SJCRH30 (cell line): ENCODE results near the gene ERGIC1. TPM values are rescaled to one million over a fixed set of nuclear protein-coding genes. Genes with fewer than 3 reads are reported as not detected.

Source experiments
- DNase-seq, 2 experiments: peaks; one replicate each; pipeline ENCODE4 v3.0.0-alpha.2; 2015 to 2020
- H3K27ac ChIP-seq: fragments of 250-450 bp; sonication (Bioruptor Pico); 2 replicates; pipeline ENCODE4 v1.5.1; 2020; ENCODE audit warnings: mild to moderate bottlenecking, moderate library complexity
- H3K27me3 ChIP-seq: fragments of 250-450 bp; sonication (Bioruptor Pico); 2 replicates; pipeline ENCODE4 v1.5.1; 2020; ENCODE audit warnings: mild to moderate bottlenecking, moderate library complexity
- H3K36me3 ChIP-seq: fragments of 250-450 bp; sonication (Bioruptor Pico); 2 replicates; pipeline ENCODE4 v1.5.1; 2020; ENCODE audit warnings: mild to moderate bottlenecking, moderate library complexity
- H3K4me1 ChIP-seq: fragments of 250-450 bp; sonication (Bioruptor Pico); 2 replicates; pipeline ENCODE4 v1.5.1; 2020; ENCODE audit warnings: mild to moderate bottlenecking, moderate library complexity
- H3K4me3 ChIP-seq: fragments of 250-450 bp; sonication (Bioruptor Pico); 2 replicates; pipeline ENCODE4 v1.5.1; 2020; ENCODE audit warnings: mild to moderate bottlenecking, moderate library complexity
- H3K9me3 ChIP-seq: fragments of 250-450 bp; sonication (Bioruptor Pico); replicated peaks from 2 replicates; pipeline ENCODE4 v1.5.1; 2020; ENCODE audit warnings: mild to moderate bottlenecking, moderate library complexity
- total RNA-seq: library from RNA; depleted of rRNA; stranded (reverse); fragments of >200 nt; shearing (Covaris generic); gene quantifications from 2 replicates; pipeline ENCODE4 v1.2.3, GENCODE V29; 2014

The ERGIC1 gene
- total RNA-seq, 1 experiment from 2014 or later = 83.4 TPM

GRCh38 chr5:172973931-172974330, 139.9 kb downstream of the ERGIC1 start:
- Histone ChIP-seq H3K27me3 (no peaks in the 10 kb centered on the region), H3K4me3 (no peak overlapping the region), H3K9me3 (no peaks in the 10 kb centered on the region), H3K4me1 (peaks cover 17% of the 10 kb centered on the region), H3K36me3 (peaks cover 2% of the 10 kb centered on the region; the same call in 1 of the 2 replicates), H3K27ac (peak overlapping the region; percentile 8; the same call in 1 of the 2 replicates)
- peak in 1 of 2 experiments; percentile 29 for DNase-seq

DNA sequence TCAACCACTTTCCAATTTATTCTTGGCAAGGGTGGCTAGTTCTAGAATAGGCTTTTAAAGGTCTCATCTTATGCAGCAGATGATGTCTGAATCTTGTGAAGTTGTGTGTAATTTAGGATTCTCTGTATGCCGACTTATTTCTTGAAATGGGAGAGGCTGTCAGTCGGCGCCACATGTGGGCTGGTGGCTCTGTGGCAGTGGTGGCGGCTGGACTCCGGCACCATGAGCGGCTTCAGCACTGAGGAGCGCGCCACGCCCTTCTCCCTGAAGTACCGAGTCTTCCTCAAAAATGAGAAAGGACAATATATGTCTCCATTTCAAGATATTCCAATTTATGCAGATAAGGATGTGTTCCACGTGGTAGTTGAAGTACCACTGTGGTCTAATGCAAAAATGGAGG, 141.2 kb downstream of the ERGIC1 start:
- Histone ChIP-seq H3K36me3 (peaks cover under 1% of the 10 kb centered on the region; the same call in 1 of the 2 replicates), H3K9me3 (no peaks in the 10 kb centered on the region), H3K4me3 (no peak overlapping the region), H3K4me1 (peaks cover 17% of the 10 kb centered on the region), H3K27ac (no peak overlapping the region), H3K27me3 (no peaks in the 10 kb centered on the region)
- no peak for DNase-seq

GRCh38 chr5:172979778-172980177, 145.7 kb downstream of the ERGIC1 start:
- H3K27ac ChIP-seq = no peak overlapping the region

GRCh38 chr5:172981931-172982330, 147.9 kb downstream of the ERGIC1 start:
- peaks cover 12% of the 10 kb centered on the region for H3K36me3 ChIP-seq
- H3K4me3 ChIP-seq = no peak overlapping the region
- no peaks in the 10 kb centered on the region for H3K9me3 ChIP-seq

More at GRCh38 chr5:172979778-172980177, 145.7 kb downstream of the ERGIC1 start:
- Histone ChIP-seq H3K4me3 (no peak overlapping the region), H3K4me1 (no peaks in the 10 kb centered on the region), H3K36me3 (no peaks in the 10 kb centered on the region), H3K27me3 (no peaks in the 10 kb centered on the region), H3K9me3 (no peaks in the 10 kb centered on the region)
- DNase-seq = no peak

DNA sequence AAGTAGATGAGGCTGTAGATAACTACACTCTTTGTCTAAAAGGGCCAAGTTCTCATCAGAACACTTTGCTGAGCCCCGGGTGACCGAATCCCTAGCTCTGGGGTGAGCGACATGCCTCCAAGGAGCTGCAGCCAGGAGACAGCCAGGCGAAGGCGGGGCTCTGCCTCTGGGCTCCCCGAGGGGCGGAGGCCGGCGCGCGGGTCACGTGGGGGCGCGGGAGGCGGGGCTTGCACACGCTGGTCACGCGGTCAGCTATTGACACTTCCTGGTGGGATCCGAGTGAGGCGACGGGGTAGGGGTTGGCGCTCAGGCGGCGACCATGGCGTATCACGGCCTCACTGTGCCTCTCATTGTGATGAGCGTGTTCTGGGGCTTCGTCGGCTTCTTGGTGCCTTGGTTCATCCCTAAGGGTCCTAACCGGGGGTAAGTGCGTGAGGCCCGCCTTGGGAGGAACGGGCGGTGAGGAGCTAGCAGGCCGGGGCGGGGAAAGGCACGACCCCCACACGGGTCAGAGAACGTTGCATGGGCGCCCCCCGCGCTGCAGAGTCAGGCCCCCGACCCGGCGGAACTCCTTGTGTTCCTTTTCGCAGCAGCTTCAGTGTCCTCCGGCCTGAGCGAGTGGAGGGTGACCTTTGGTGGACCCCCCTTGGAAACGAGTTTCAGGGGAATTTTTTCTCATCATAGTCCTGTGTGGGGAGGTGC, 149.6 kb downstream of the ERGIC1 start, which contains the start of gene ATP6V0E1:
Gene ATP6V0E1 (plus strand): TSS at position 230 of the 702 bp plus-strand sequence. CDS start 90 bp downstream, at position 320.
- H3K36me3 ChIP-seq = peaks cover 16% of the 10 kb centered on the region
- peak within 1 kb of the TSS; percentile 50 for H3K27ac ChIP-seq
- no peaks in the 10 kb centered on the region for H3K27me3 ChIP-seq
- H3K9me3 ChIP-seq = no peaks in the 10 kb centered on the region
- H3K4me1 ChIP-seq = peaks cover 3% of the 10 kb centered on the region; the same call in 1 of the 2 replicates
- peak within 1 kb of the TSS; percentile 77 for H3K4me3 ChIP-seq
- DNase-seq = peak; percentile 96 to 97

More at GRCh38 chr5:172981931-172982330, 147.9 kb downstream of the ERGIC1 start:
- H3K27me3 ChIP-seq = no peaks in the 10 kb centered on the region
- no peak for DNase-seq
- peaks cover 3% of the 10 kb centered on the region; the same call in 1 of the 2 replicates for H3K4me1 ChIP-seq
- no peak overlapping the region for H3K27ac ChIP-seq

GRCh38 chr5:172984244-172984953, 150.3 kb downstream of the ERGIC1 start:
- Histone ChIP-seq H3K27me3 (no peaks in the 10 kb centered on the region), H3K4me1 (peaks cover 3% of the 10 kb centered on the region; the same call in 1 of the 2 replicates), H3K36me3 (peaks cover 20% of the 10 kb centered on the region), H3K27ac (peak overlapping the region; percentile 50), H3K4me3 (peak overlapping the region; percentile 77), H3K9me3 (no peaks in the 10 kb centered on the region)
- DNase-seq = peak; percentile 79 to 80

DNA sequence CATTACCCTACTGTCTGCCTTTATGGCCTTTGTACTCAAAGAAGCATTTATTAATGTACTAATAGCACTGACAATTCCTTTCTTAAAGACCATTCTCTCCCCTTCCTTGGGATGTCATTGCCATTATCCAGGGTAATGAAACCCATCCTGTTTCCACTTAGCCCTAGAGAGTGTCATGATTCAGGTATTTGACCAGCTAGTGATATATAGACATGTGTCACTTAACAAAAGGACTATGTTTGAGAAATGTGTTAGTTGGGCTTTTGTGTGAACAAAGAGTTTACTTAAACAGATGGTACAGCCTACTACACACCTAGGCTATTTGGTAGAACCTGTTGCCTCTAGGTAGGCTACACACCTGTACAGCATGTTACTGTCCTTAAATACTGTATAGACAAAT, 151.5 kb downstream of the ERGIC1 start:
- H3K4me3 ChIP-seq = no peak overlapping the region; the same call in 1 of the 2 replicates
- H3K9me3 ChIP-seq = no peaks in the 10 kb centered on the region
- DNase-seq = no peak
- H3K27ac ChIP-seq = no peak overlapping the region
- no peaks in the 10 kb centered on the region for H3K27me3 ChIP-seq
- H3K36me3 ChIP-seq = peaks cover 20% of the 10 kb centered on the region
- H3K4me1 ChIP-seq = peaks cover 3% of the 10 kb centered on the region; the same call in 1 of the 2 replicates

DNA sequence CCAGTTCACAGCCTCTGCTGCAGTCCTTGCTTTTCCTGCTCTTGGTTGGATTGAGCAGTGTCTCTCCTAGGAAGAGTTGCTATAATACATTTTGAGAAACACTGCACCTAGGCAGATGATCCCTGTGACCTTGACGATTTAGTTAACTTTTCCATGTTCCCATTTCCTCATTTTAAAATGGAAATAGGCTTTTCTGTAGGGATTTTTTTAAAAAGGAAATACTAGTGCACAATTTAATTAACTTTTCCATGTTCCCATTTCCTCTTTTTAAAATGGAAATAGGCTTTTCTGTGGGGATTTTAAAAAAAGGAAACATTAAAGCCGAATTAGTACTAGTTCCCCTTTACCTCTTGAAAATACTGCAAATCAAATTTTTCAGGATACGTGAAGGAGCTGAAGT, 154.2 kb downstream of the ERGIC1 start:
- no peak for DNase-seq
- Histone ChIP-seq H3K4me3 (no peak overlapping the region), H3K4me1 (peaks cover 3% of the 10 kb centered on the region; the same call in 1 of the 2 replicates), H3K36me3 (peaks cover 31% of the 10 kb centered on the region), H3K9me3 (no peaks in the 10 kb centered on the region), H3K27me3 (no peaks in the 10 kb centered on the region), H3K27ac (no peak overlapping the region)

DNA sequence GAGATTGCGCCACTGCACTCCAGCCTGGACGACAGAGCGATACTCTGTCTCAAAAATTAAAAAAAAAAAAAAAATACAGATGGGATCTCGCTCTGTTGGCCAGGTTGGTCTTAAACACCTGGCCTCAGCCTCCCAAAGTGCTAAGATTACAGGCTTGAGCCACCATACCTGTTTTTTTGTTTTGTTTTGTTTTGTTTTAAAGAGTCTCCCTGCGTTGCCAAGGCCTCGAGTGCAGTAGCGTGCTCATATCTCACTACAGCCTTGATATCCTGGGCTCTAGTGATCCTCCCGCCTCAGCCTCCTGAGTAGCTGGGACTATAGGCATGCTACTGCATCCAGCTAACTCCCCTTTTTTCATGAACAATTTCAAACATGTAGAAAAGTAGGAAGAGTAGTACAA, 156.7 kb downstream of the ERGIC1 start:
- no peaks in the 10 kb centered on the region for H3K4me1 ChIP-seq
- DNase-seq = no peak
- no peaks in the 10 kb centered on the region for H3K27me3 ChIP-seq
- H3K36me3 ChIP-seq = peaks cover 42% of the 10 kb centered on the region
- H3K27ac ChIP-seq = no peak overlapping the region
- H3K4me3 ChIP-seq = no peak overlapping the region
- H3K9me3 ChIP-seq = no peaks in the 10 kb centered on the region

- Histone ChIP-seq H3K4me3 (no peak overlapping the region), H3K27ac (no peak overlapping the region), H3K9me3 (no peaks in the 10 kb centered on the region), H3K4me1 (no peaks in the 10 kb centered on the region), H3K36me3 (peaks cover 38% of the 10 kb centered on the region), H3K27me3 (no peaks in the 10 kb centered on the region)
- DNase-seq = no peak
Observed at GRCh38 chr5:172994405-172994804, 160.4 kb downstream of the ERGIC1 start.

- Histone ChIP-seq H3K27ac (no peak overlapping the region), H3K27me3 (no peaks in the 10 kb centered on the region), H3K36me3 (peaks cover 28% of the 10 kb centered on the region), H3K4me1 (no peaks in the 10 kb centered on the region; the same call in 1 of the 2 replicates), H3K4me3 (no peak overlapping the region), H3K9me3 (no peaks in the 10 kb centered on the region)
- DNase-seq = no peak
Observed at GRCh38 chr5:172999372-172999973, 165.4 kb downstream of the ERGIC1 start.

GRCh38 chr5:172999974-173000373, 165.9 kb downstream of the ERGIC1 start:
- Histone ChIP-seq H3K27me3 (no peaks in the 10 kb centered on the region), H3K4me1 (no peaks in the 10 kb centered on the region; the same call in 1 of the 2 replicates), H3K9me3 (no peaks in the 10 kb centered on the region), H3K27ac (no peak overlapping the region), H3K4me3 (no peak overlapping the region), H3K36me3 (peaks cover 23% of the 10 kb centered on the region)
- DNase-seq = no peak

GRCh38 chr5:173001229-173001841, 167.3 kb downstream of the ERGIC1 start:
- H3K36me3 ChIP-seq = peaks cover 14% of the 10 kb centered on the region
- H3K27ac ChIP-seq = no peak overlapping the region
- no peaks in the 10 kb centered on the region; the same call in 1 of the 2 replicates for H3K4me1 ChIP-seq
- H3K9me3 ChIP-seq = no peaks in the 10 kb centered on the region
- no peak overlapping the region for H3K4me3 ChIP-seq
- no peak for DNase-seq
- H3K27me3 ChIP-seq = no peaks in the 10 kb centered on the region
